Endothelial cell of umbilical vein (primary cell): Measurements from ENCODE around the gene GALNT10. TPM values are rescaled to one million over a fixed set of nuclear protein-coding genes. Genes with fewer than 3 reads are reported as not detected.

Experiments used
- BruUV-seq: library from RNA; stranded (reverse); fragments of 400-500 nt; replicated peaks from 2 replicates; lab custom pipeline; 2021; lab: Mats Ljungman, UMichigan
- CTCF ChIA-PET: fragments of 300-600, 350-600 bp; sonication (Branson Sonifier 250); formaldehyde crosslinking; loops from one replicate; lab custom pipeline; 2021; ENCODE audit warnings: antibody characterized with exemption, inconsistent platforms; lab: Charles Lee
- POLR2A ChIA-PET: fragments of 300-600, 350-600 bp; sonication (Branson Sonifier 250); formaldehyde crosslinking; loops from one replicate; lab custom pipeline; 2021; ENCODE audit warnings: antibody characterized with exemption, inconsistent platforms; lab: Charles Lee
- DNase-seq: peaks from one replicate; pipeline ENCODE4 v3.0.0-alpha.2; 2011; ENCODE audit warnings: low read depth, low spot score
- FAIRE-seq: peaks from 2 replicates; lab custom pipeline; 2011; peaks lifted over from hg19 to GRCh38; lab: Jason Lieb, UNC
- H2AFZ ChIP-seq: 2 replicates; pipeline ENCODE4 v1.6.0; 2012; ENCODE audit warnings: low read depth, low read length, control low read depth, inconsistent platforms
- H3K27ac ChIP-seq: 2 replicates; pipeline ENCODE4 v1.5.1; 2011; ENCODE audit warnings: low read depth, mild to moderate bottlenecking, control low read depth, low read length, moderate library complexity; ENCODE audit not compliant: insufficient read depth
- H3K27me3 ChIP-seq, 2 experiments: 2 replicates each; pipeline versions ENCODE4 v1.6.0 to v1.6.1; 2011; ENCODE audit warnings: low read length in 2 of 2, mixed read lengths in 1 of 2; ENCODE audit not compliant: control insufficient read depth in 2 of 2, insufficient read depth in 2 of 2
- H3K36me3 ChIP-seq, 2 experiments: 2 replicates in 1 of 2; 3 replicates in 1 of 2; pipeline ENCODE4 v1.5.1; 2011; ENCODE audit warnings: low read length in 2 of 2, mild to moderate bottlenecking in 1 of 2, moderate library complexity in 1 of 2; ENCODE audit not compliant: control insufficient read depth in 2 of 2, insufficient read depth in 2 of 2; ENCODE audit errors: extremely low read depth in 1 of 2
- H3K4me1 ChIP-seq: 3 replicates; pipeline ENCODE4 v1.5.1; 2011; ENCODE audit warnings: mild to moderate bottlenecking, low read length; ENCODE audit not compliant: control insufficient read depth, insufficient read depth; ENCODE audit errors: extremely low read depth
- H3K4me2 ChIP-seq: 2 replicates; pipeline ENCODE4 v1.6.1; 2011; ENCODE audit warnings: low read length, control low read depth, mixed read lengths; ENCODE audit not compliant: insufficient read depth
- H3K4me3 ChIP-seq, 3 experiments: fragments of 200-600 bp in 1 of 3; sonication (generic), shearing (Covaris generic) in 1 of 3; replicated peaks in 1 of 3; 2 replicates each; pipeline ENCODE4 v1.5.1; 2011 to 2016; ENCODE audit warnings: control low read depth in 3 of 3, low read length in 3 of 3, mild to moderate bottlenecking in 2 of 3, inconsistent platforms in 1 of 3, low read depth in 1 of 3, moderate library complexity in 1 of 3; ENCODE audit not compliant: insufficient read depth in 1 of 3
- H3K79me2 ChIP-seq: 2 replicates; pipeline ENCODE4 v1.6.0; 2012; ENCODE audit warnings: low read length, inconsistent platforms; ENCODE audit not compliant: control insufficient read depth, insufficient read depth
- H3K9ac ChIP-seq: replicated peaks from 2 replicates; pipeline ENCODE3; 2011; ENCODE audit warnings: low read length, control low read depth; ENCODE audit not compliant: insufficient read depth; ENCODE audit errors: extremely low read depth
- H3K9me1 ChIP-seq: replicated peaks from 3 replicates; pipeline ENCODE4 v1.6.0; 2011; ENCODE audit warnings: mild to moderate bottlenecking, low read length; ENCODE audit not compliant: control insufficient read depth, insufficient read depth; ENCODE audit errors: extremely low read depth
- H3K9me3 ChIP-seq: replicated peaks from 2 replicates; pipeline ENCODE4 v1.5.1; 2012; ENCODE audit warnings: low read length, inconsistent platforms; ENCODE audit not compliant: control insufficient read depth, insufficient read depth
- H4K20me1 ChIP-seq: replicated peaks from 2 replicates; pipeline ENCODE3; 2011; ENCODE audit warnings: mild to moderate bottlenecking, low read length; ENCODE audit not compliant: control insufficient read depth, insufficient read depth; ENCODE audit errors: extremely low read depth
- CTCF ChIP-seq, 2 donors: IDR thresholded peaks; 1 replicate in 1 of 2; 2 replicates in 1 of 2; pipeline ENCODE4 v1.5.1; 2011; ENCODE audit warnings: low read length in 2 of 2, mild to moderate bottlenecking in 2 of 2, moderate library complexity in 2 of 2, control low read depth in 1 of 2, inconsistent platforms in 1 of 2, low read depth in 1 of 2; ENCODE audit not compliant: insufficient read depth in 1 of 2; ENCODE audit errors: extremely low read depth in 1 of 2
- EZH2 ChIP-seq: IDR thresholded peaks from 2 replicates; pipeline ENCODE4 v1.6.1; 2012; ENCODE audit warnings: borderline replicate concordance, low read depth, mild to moderate bottlenecking, moderate library complexity, low read length, inconsistent platforms; ENCODE audit not compliant: severe bottlenecking
- FOS ChIP-seq: IDR thresholded peaks from 2 replicates; pipeline ENCODE4 v1.6.1; 2011; ENCODE audit warnings: mild to moderate bottlenecking, low read length, moderate library complexity, borderline replicate concordance; ENCODE audit not compliant: insufficient read depth
- GATA2 ChIP-seq: IDR thresholded peaks from 2 replicates; pipeline ENCODE4 v1.7.0; 2011; ENCODE audit warnings: low read depth, mild to moderate bottlenecking, moderate library complexity, mixed read lengths, low read length; ENCODE audit not compliant: insufficient read length, insufficient read depth
- JUN ChIP-seq: IDR thresholded peaks from 2 replicates; pipeline ENCODE4 v1.6.1; 2011; ENCODE audit warnings: borderline replicate concordance, low read depth; ENCODE audit not compliant: insufficient read length, insufficient read depth
- MAX ChIP-seq: IDR thresholded peaks from 2 replicates; pipeline ENCODE4 v1.6.1; 2011; ENCODE audit not compliant: insufficient read depth, insufficient read length
- MYC ChIP-seq: IDR thresholded peaks from one replicate; pipeline ENCODE4 v1.6.1; 2011; ENCODE audit warnings: mild to moderate bottlenecking, low read depth, low read length
- POLR2A ChIP-seq: IDR thresholded peaks from 2 replicates; pipeline ENCODE4 v1.6.1; 2012; ENCODE audit warnings: low read depth, mild to moderate bottlenecking, control low read depth, low read length
- POLR2AphosphoS5 ChIP-seq: IDR thresholded peaks from 2 replicates; pipeline ENCODE4 v1.6.1; 2012; ENCODE audit warnings: low read depth, mild to moderate bottlenecking, control low read depth, low read length, moderate library complexity; ENCODE audit not compliant: insufficient read depth
- dilution Hi-C: fragments of 300-500 bp; cut with MboI; formaldehyde crosslinking; loops from one replicate; pipeline ENCODE4 v1.15.0; 2019; ENCODE audit warnings: low sequenced_read_pairs; ENCODE audit not compliant: extremely low pct_ligation_motif_present
- intact Hi-C: fragments of 100-400 bp; cut with micrococcal nuclease; formaldehyde crosslinking; loops from one replicate; pipeline ENCODE4 v1.10.0; 2022
- polyA plus RNA-seq, 4 experiments: library from polyadenylated mRNA; depleted of rRNA in 3 of 4; stranded (reverse) in 3 of 4; unstranded in 1 of 4; fragments of >200 nt; gene quantifications; 2 replicates each; pipeline versions ENCODE4 v1.2.1 to v1.2.3, GENCODE V29; 2011 to 2012; ENCODE audit warnings: missing spikeins in 1 of 4
- total RNA-seq: library from RNA; stranded (reverse); gene quantifications from 2 replicates; pipeline ENCODE4 v1.2.3, GENCODE V29; 2021

Gene GALNT10
- total and polyA plus RNA-seq, 2 donors (not counting 3 experiments of a cell fraction or from before 2014, with no cell fraction given) = 70.2 to 77.6 TPM

GRCh38 chr5:154313360-154314017, 123.0 kb downstream of the GALNT10 start:
- ChIA-PET CTCF (interaction anchor here (1.0 to 2.3 kb wide), 5 partner anchors 18 to 116 kb away, joined by 3 to 5 read pairs (median 4); no protein-coding TSS in a partner anchor), POLR2A (interaction anchor here (1.1 kb wide), 1 partner anchor 9 kb away, joined by 3 read pairs; no protein-coding TSS in a partner anchor)

More at GRCh38 chr5:154313360-154314017, 123.0 kb downstream of the GALNT10 start:
- no peak overlapping the region for H3K4me2 ChIP-seq
- H3K79me2 ChIP-seq = no peaks in the 10 kb centered on the region
- FAIRE-seq (no peak), DNase-seq (no peak)
- no peak for TF ChIP-seq MYC
- no peak for TF ChIP-seq CTCF (IDR thresholded peaks at IDR 0.05; ENCODE audit: extremely low read depth in 1 of 2, insufficient read depth in 1 of 2, low read depth in 1 of 2, low read length in 2 of 2)
- TF ChIP-seq EZH2 = no peak
- no peak for TF ChIP-seq FOS
- no peak for TF ChIP-seq GATA2
- no peak for TF ChIP-seq POLR2A
- TF ChIP-seq POLR2AphosphoS5 = no peak
- no peak for TF ChIP-seq MAX
- no peak for TF ChIP-seq JUN
- no peak overlapping the region for H3K4me3 ChIP-seq
- peaks cover 31% of the 10 kb centered on the region for H3K4me1 ChIP-seq
- no peaks in the 10 kb centered on the region for H4K20me1 ChIP-seq
- peaks cover 0 to 5% of the 10 kb centered on the region in 2 experiments for H3K36me3 ChIP-seq
- BruUV-seq = no TSS peak
- H3K9me3 ChIP-seq = no peaks in the 10 kb centered on the region
- H3K9me1 ChIP-seq = no peaks in the 10 kb centered on the region
- intact Hi-C loops = no loop called here
- H3K27ac ChIP-seq = no peak overlapping the region
- no peaks in the 10 kb centered on the region for H3K27me3 ChIP-seq
- dilution Hi-C loops = no loop called here
- H3K9ac ChIP-seq = no peak overlapping the region
- H2AFZ ChIP-seq = no peak overlapping the region
